HepG2 (cell line): ENCODE results near the gene MICA. TPM values are rescaled to one million over a fixed set of nuclear protein-coding genes. Genes with fewer than 3 reads are reported as not detected.

ENCODE experiments used
- AGO1 ChIP-seq: fragments of 200-400 bp; formaldehyde crosslinking; IDR thresholded peaks from 2 replicates; pipeline ENCODE4 v1.6.1; 2017; ENCODE audit warnings: mild to moderate bottlenecking, low read depth, low read length, moderate library complexity; ENCODE audit not compliant: poor library complexity, severe bottlenecking
- AGO2 ChIP-seq: fragments of 200-400 bp; formaldehyde crosslinking; optimal IDR thresholded peaks from 2 replicates; pipeline ENCODE3; 2017; ENCODE audit warnings: mild to moderate bottlenecking, low read depth, low read length, moderate library complexity
- DNMT3B ChIP-seq: conservative IDR thresholded peaks from 2 replicates; pipeline ENCODE4 v1.6.1; 2016; ENCODE audit warnings: missing biosample characterization, control low read depth
- DR1 ChIP-seq: sonication (generic); formaldehyde crosslinking; IDR thresholded peaks from 2 replicates; pipeline ENCODE4 v1.8.0; 2021; ENCODE audit warnings: mild to moderate bottlenecking, missing genetic modification reagents, inconsistent platforms
- EED ChIP-seq: sonication (generic); formaldehyde crosslinking; IDR thresholded peaks from 2 replicates; pipeline ENCODE4 v1.5.0; 2020; ENCODE audit warnings: mild to moderate bottlenecking, missing genetic modification reagents
- EP300 ChIP-seq, 3 experiments: sonication (generic) in 1 of 3; formaldehyde crosslinking in 1 of 3; IDR thresholded peaks; 2 replicates each; pipeline versions ENCODE4 v1.5.1 to v1.6.1; 2011 to 2020; ENCODE audit warnings: low read depth in 2 of 3, low read length in 2 of 3, borderline replicate concordance in 1 of 3, improper control_type of control experiment in 1 of 3, mild to moderate bottlenecking in 1 of 3, missing genetic modification reagents in 1 of 3, moderate library complexity in 1 of 3
- GTF3A ChIP-seq: sonication (generic); formaldehyde crosslinking; conservative IDR thresholded peaks from 2 replicates; pipeline ENCODE4 v1.4.0; 2020; ENCODE audit warnings: mild to moderate bottlenecking, missing genetic modification reagents
- JARID2 ChIP-seq: sonication (generic); formaldehyde crosslinking; IDR thresholded peaks from 2 replicates; pipeline ENCODE4 v1.8.1; 2023; ENCODE audit warnings: missing genetic modification reagents, inconsistent platforms; ENCODE audit not compliant: insufficient replicate concordance
- KAT7 ChIP-seq: IDR thresholded peaks from 2 replicates; pipeline ENCODE4 v1.6.1; 2018; ENCODE audit warnings: borderline replicate concordance, missing compliant biosample characterization
- NFIB ChIP-seq: sonication (generic); formaldehyde crosslinking; IDR thresholded peaks from 2 replicates; pipeline ENCODE4 v1.9.0; 2021; ENCODE audit warnings: missing genetic modification reagents, mild to moderate bottlenecking, borderline replicate concordance
- NKX3-1 ChIP-seq: sonication (generic); formaldehyde crosslinking; IDR thresholded peaks from 2 replicates; pipeline ENCODE4 v1.5.0; 2020; ENCODE audit warnings: missing genetic modification reagents
- PAWR ChIP-seq: sonication (generic); formaldehyde crosslinking; IDR thresholded peaks from 2 replicates; pipeline ENCODE4 v1.4.0; 2020; ENCODE audit warnings: missing genetic modification reagents, mild to moderate bottlenecking, borderline replicate concordance
- PHF8 ChIP-seq: sonication (generic); formaldehyde crosslinking; IDR thresholded peaks from 2 replicates; pipeline ENCODE4 v1.5.0; 2020; ENCODE audit warnings: missing genetic modification reagents
- TOPORS ChIP-seq: sonication (generic); formaldehyde crosslinking; IDR thresholded peaks from 2 replicates; pipeline ENCODE4 v1.8.0; 2023; ENCODE audit warnings: mild to moderate bottlenecking, missing genetic modification reagents
- ZEB1 ChIP-seq: IDR thresholded peaks from 2 replicates; pipeline ENCODE4 v1.6.1; 2012; ENCODE audit warnings: mild to moderate bottlenecking, low read depth, inconsistent platforms; ENCODE audit not compliant: insufficient replicate concordance
- ZFAT ChIP-seq: sonication (generic); formaldehyde crosslinking; conservative IDR thresholded peaks from 2 replicates; pipeline ENCODE4 v1.8.1; 2023; ENCODE audit warnings: missing genetic modification reagents, inconsistent platforms
- ZMYM4 ChIP-seq: sonication (generic); formaldehyde crosslinking; IDR thresholded peaks from 2 replicates; pipeline ENCODE4 v1.8.1; 2023; ENCODE audit warnings: mild to moderate bottlenecking, missing genetic modification reagents
- ZNF30 ChIP-seq: sonication (generic); formaldehyde crosslinking; IDR thresholded peaks from 2 replicates; pipeline ENCODE4 v1.5.0; 2020; ENCODE audit warnings: mild to moderate bottlenecking, missing genetic modification reagents
- ZNF430 ChIP-seq: sonication (generic); formaldehyde crosslinking; IDR thresholded peaks from 2 replicates; pipeline ENCODE4 v1.9.0; 2021; ENCODE audit warnings: mild to moderate bottlenecking, missing genetic modification reagents
- ZNF629 ChIP-seq: sonication (generic); formaldehyde crosslinking; conservative IDR thresholded peaks from 2 replicates; pipeline ENCODE4 v1.5.0; 2020; ENCODE audit warnings: missing genetic modification reagents
- ZNF7 ChIP-seq: IDR thresholded peaks from 2 replicates; pipeline ENCODE4 v1.6.1; 2016; ENCODE audit warnings: missing biosample characterization, missing genetic modification reagents
- ZNF720 ChIP-seq: sonication (generic); formaldehyde crosslinking; IDR thresholded peaks from 2 replicates; pipeline ENCODE4 v1.4.0; 2020; ENCODE audit warnings: missing genetic modification reagents
- ZNF747 ChIP-seq: sonication (generic); formaldehyde crosslinking; IDR thresholded peaks from 2 replicates; pipeline ENCODE4 v1.8.1; 2023; ENCODE audit warnings: missing genetic modification reagents, mild to moderate bottlenecking, borderline replicate concordance
- polyA plus RNA-seq, 8 experiments: library from polyadenylated mRNA; depleted of rRNA in 3 of 8; stranded (reverse) in 7 of 8; unstranded in 1 of 8; fragments of >200 nt; fragmentation: Illumina TruSeq in 4 of 8; extraction: Trizol in 4 of 8; gene quantifications; 2 replicates each; pipeline versions ENCODE4 v1.2.1 to v1.2.3, GENCODE V29; 2011 to 2016; ENCODE audit warnings: low read depth in 4 of 8, missing spikeins in 1 of 8, mixed read lengths in 1 of 8; ENCODE audit not compliant: insufficient read depth in 1 of 8
- total RNA-seq, 5 experiments: library from RNA; depleted of rRNA; stranded (reverse); fragments of >200 nt; fragmentation: Illumina TruSeq; extraction: Trizol; gene quantifications; 2 replicates each; pipeline ENCODE4 v1.2.3, GENCODE V29; 2016; ENCODE audit warnings: low read depth in 1 of 5
- TF ChIP-seq, protein P1 (sequence below): sonication (generic); formaldehyde crosslinking; IDR thresholded peaks from 2 replicates; pipeline ENCODE4 v1.4.0; 2020; ENCODE audit warnings: missing genetic modification reagents
- TF ChIP-seq, protein P2 (sequence below): sonication (generic); formaldehyde crosslinking; IDR thresholded peaks from 2 replicates; pipeline ENCODE4 v1.4.0; 2020; ENCODE audit warnings: missing genetic modification reagents, borderline replicate concordance
- TF ChIP-seq, protein P3 (sequence below): sonication (generic); formaldehyde crosslinking; IDR thresholded peaks from 2 replicates; pipeline ENCODE4 v1.8.0; 2022; ENCODE audit warnings: mild to moderate bottlenecking, missing genetic modification reagents; ENCODE audit not compliant: insufficient replicate concordance

MICA gene
- total and polyA plus RNA-seq, 2 of the 13 experiments (the other 11 are each of a cell fraction or from before 2014, with no cell fraction given): 21.6 to 38.1 TPM

DNA sequence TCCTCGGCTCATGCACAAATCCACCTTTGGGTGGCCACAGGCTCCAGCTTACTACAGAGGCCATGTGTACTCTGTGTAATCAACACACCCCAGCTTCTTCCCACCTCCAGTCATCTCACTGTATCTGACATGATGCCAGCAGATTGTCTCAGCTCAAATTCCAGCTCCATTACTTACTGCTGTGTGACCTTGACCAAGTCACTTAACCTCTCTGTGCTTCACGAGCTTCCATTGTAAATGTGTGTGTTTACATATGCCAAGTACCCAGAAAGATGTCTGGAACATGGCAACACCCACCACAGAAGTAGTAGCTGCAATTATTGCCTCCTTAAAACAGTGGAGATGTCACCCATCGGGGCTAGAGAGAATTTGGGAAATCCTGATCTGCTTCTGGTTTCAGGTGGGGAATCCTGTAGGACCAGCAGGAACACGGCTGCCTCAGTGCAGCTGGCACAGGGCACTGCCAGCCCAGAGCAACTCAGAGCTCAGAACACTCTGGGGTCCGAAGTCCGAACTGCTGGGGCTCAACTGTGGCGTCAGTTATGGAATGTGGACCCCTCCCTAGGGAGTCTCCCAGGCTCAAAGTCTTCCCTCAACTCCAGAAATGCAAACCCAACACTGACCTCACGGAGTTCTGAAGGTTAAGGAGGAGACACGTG is 25.2 kb upstream of the MICA start (continued):
- TF ChIP-seq, protein P1, sequence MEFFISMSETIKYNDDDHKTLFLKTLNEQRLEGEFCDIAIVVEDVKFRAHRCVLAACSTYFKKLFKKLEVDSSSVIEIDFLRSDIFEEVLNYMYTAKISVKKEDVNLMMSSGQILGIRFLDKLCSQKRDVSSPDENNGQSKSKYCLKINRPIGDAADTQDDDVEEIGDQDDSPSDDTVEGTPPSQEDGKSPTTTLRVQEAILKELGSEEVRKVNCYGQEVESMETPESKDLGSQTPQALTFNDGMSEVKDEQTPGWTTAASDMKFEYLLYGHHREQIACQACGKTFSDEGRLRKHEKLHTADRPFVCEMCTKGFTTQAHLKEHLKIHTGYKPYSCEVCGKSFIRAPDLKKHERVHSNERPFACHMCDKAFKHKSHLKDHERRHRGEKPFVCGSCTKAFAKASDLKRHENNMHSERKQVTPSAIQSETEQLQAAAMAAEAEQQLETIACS: no peak
- TF ChIP-seq ZNF7 (CRISPR knock-in tag) (no peak), AGO2 (no peak), EP300 (IDR thresholded peaks at IDR 0.05; ENCODE audit: low read depth in 2 of 2, low read length in 2 of 2) (no peak), EP300 (CRISPR knock-in tag; IDR thresholded peaks at IDR 0.05; ENCODE audit: borderline replicate concordance) (no peak), PAWR (CRISPR knock-in tag) (no peak), ZNF629 (CRISPR knock-in tag) (no peak), ZNF430 (CRISPR knock-in tag) (no peak), ZNF720 (CRISPR knock-in tag) (no peak), ZEB1 (no peak), EED (CRISPR knock-in tag) (no peak), TOPORS (no peak), PHF8 (no peak), ZMYM4 (CRISPR knock-in tag) (no peak), DR1 (no peak), AGO1 (no peak), GTF3A (CRISPR knock-in tag) (no peak), JARID2 (CRISPR knock-in tag) (no peak), ZNF30 (CRISPR knock-in tag) (no peak), NKX3-1 (CRISPR knock-in tag) (no peak), ZFAT (no peak), DNMT3B (CRISPR knock-in tag) (no peak), ZNF747 (CRISPR knock-in tag) (no peak), KAT7 (no peak), NFIB (CRISPR knock-in tag) (no peak)
- TF ChIP-seq, protein P2, sequence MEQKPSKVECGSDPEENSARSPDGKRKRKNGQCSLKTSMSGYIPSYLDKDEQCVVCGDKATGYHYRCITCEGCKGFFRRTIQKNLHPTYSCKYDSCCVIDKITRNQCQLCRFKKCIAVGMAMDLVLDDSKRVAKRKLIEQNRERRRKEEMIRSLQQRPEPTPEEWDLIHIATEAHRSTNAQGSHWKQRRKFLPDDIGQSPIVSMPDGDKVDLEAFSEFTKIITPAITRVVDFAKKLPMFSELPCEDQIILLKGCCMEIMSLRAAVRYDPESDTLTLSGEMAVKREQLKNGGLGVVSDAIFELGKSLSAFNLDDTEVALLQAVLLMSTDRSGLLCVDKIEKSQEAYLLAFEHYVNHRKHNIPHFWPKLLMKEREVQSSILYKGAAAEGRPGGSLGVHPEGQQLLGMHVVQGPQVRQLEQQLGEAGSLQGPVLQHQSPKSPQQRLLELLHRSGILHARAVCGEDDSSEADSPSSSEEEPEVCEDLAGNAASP (CRISPR knock-in tag): no peak
- TF ChIP-seq, protein P3, sequence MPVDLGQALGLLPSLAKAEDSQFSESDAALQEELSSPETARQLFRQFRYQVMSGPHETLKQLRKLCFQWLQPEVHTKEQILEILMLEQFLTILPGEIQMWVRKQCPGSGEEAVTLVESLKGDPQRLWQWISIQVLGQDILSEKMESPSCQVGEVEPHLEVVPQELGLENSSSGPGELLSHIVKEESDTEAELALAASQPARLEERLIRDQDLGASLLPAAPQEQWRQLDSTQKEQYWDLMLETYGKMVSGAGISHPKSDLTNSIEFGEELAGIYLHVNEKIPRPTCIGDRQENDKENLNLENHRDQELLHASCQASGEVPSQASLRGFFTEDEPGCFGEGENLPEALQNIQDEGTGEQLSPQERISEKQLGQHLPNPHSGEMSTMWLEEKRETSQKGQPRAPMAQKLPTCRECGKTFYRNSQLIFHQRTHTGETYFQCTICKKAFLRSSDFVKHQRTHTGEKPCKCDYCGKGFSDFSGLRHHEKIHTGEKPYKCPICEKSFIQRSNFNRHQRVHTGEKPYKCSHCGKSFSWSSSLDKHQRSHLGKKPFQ (CRISPR knock-in tag): no peak
